Dermis blood vessel endothelial cell (primary cell): ENCODE measurements around the gene TGFBR3. TPM values are rescaled to one million over a fixed set of nuclear protein-coding genes. Genes with fewer than 3 reads are reported as not detected.

Experiments used
- DNase-seq: peaks from one replicate; pipeline ENCODE4 v3.0.0; 2010
- total RNA-seq: library from RNA; depleted of rRNA; stranded (reverse); fragments of >200 nt; gene quantifications from 2 replicates; pipeline ENCODE4 v1.2.3, GENCODE V29; 2014

The TGFBR3 gene
- 23.6 and 33.2 TPM in 2 replicates for total RNA-seq

- DNase-seq: peak; percentile 92
Measured at GRCh38 chr1:91885716-91886506, at the start of gene TGFBR3. Gene TGFBR3 (minus strand): TSS chr1:91886151. CDS start chr1:91861531, 24,620 bp downstream.

- peak; percentile 68 for DNase-seq
Measured at GRCh38 chr1:91929250-91929649, 43.3 kb upstream of the TGFBR3 start.

- no peak for DNase-seq
Measured at GRCh38 chr1:91928026-91928425, 42.1 kb upstream of the TGFBR3 start.

GRCh38 chr1:91925644-91926435 lies 39.9 kb upstream of the TGFBR3 start:
- no peak for DNase-seq

DNA sequence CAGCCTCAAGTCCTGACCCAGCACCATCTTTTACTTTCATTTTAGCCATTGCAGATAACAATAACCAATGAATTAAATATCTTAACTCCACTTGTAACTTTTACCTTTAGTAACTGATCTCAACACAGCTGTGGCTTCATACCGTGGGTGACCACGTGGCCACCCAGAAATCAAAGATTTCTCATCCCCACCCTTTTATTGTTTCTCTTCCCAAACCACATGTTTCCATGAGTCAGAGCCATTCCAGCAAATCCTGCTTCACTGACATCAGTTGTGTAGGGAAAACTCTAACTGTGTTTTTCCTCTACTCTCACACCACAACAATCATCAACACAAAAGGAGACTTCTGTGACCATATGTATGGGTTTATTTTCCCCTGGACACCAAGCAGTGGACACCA lies 38.2 kb upstream of the TGFBR3 start:
- DNase-seq: peak; percentile 67

- DNase-seq: no peak
Measured at GRCh38 chr1:91919962-91920361, 34.0 kb upstream of the TGFBR3 start.

GRCh38 chr1:91916811-91917460 lies 31.0 kb upstream of the TGFBR3 start:
- no peak for DNase-seq

DNA sequence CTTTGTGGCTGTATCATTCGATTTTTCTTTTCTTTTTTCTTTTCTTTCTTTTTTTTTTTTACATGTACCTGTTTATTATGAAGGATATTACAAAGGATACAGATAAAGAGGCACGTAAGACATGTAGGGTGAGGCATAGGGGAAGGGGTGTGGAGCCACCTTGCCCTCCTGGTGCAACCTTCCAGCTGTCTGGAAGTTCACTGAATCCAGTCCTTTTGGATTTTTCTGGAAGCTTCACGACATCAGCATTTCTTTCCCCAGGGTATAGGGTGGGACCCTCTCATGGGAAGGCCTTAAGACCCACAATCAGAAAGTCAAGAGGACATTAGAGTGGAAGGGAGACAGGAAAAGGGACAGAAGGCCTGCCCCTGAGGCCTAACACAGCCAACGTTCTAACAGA lies 30.1 kb upstream of the TGFBR3 start:
- no peak for DNase-seq

- peak; percentile 32 for DNase-seq
Measured at GRCh38 chr1:91913018-91913417, 27.1 kb upstream of the TGFBR3 start.

DNA sequence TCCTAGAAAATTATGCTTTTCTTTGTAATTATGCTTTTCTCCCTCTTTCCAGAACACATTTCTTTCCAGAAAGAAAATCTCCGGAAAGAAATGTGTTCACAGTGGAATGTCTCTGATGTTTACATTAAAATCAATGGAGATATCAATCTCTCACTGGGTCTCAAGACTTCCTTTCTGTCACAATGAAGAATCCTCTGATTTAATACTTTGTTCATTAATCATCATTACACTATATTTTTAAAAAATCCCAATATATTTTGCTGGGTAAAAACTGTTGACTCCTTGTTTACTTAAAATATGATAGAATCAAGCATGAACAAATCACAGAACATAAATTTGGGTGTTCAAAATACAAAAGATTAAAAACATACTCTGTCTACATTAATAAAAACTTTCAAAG lies 26.3 kb upstream of the TGFBR3 start:
- DNase-seq: peak; percentile 42

GRCh38 chr1:91901231-91901630 lies 15.3 kb upstream of the TGFBR3 start:
- DNase-seq: no peak

DNA sequence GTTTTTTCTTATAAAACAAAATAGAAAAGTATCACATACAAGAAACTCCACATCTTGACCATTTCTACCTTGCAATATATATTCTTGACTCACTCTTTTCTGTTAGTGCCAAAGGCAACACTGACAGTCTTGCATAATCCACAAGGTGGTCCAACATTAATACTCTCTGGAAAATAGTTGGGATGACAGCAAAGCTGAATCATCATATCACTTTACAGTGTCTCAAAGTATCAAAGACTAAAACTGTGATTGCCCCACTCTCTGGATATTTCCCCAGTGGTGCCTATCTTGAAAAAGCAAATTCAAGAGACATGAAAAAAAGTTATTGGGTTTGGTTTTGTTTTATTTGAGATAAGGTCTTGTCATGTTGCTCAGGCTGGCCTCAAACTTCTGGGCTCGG lies 14.6 kb upstream of the TGFBR3 start:
- DNase-seq: no peak

DNA sequence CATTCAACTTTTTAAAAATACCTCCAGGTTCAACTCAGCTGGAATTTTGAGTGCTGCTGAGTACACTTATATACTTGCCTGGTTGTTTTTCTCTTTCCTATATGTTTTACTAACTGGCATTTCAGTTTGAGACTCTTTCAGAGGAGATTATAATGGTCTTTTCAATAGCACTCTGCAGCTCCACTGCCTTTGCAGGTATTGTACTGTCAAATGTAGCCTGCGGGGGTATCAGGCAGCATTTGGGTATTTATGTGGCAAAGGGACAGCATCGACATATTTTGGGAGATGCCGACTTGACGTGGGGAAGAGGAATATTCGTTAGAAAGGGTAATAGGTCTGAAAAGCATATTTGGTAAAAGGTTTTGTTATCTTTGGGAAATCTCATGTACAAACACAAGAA lies 11.1 kb upstream of the TGFBR3 start:
- DNase-seq: no peak

GRCh38 chr1:91895832-91896556 lies 10.0 kb upstream of the TGFBR3 start:
- DNase-seq: no peak

DNA sequence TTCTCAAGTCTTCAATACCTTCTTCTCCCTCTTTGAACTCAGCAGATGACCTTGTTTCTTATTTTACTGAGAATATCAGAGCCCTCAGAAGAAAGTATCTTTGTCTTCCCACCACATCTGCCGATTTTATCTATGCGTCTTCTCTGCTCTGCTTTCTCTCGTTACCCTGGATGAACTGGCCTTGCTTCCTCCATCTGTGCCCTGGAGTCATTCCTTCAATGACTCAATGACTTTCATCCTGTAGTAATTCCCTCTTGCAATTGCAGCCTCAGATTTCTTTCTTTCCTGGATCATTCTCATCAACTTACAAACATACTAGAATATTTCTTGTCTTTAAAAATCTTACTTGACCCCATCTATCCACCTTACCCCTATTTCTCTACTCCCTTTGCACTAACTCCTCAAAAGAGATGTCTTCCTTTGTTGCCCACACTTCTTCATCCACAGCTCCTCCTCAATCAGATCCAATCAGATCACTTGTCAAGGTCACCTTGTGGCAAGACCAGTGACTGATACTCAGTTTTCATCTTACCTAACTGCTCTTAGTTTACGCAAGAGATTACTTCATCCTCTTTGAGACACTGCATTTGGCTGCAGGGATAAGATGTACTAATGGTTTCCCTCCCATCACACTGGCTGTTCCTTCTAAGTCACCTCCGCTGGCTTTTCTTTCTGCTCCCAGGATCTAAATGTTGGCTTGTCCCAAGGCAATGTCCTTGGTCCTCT lies 8.2 kb upstream of the TGFBR3 start:
- no peak for DNase-seq

- DNase-seq: peak; percentile 41
Measured at GRCh38 chr1:91891969-91892368, 6.0 kb upstream of the TGFBR3 start.

- DNase-seq: no peak
Measured at GRCh38 chr1:91891454-91891853, 5.5 kb upstream of the TGFBR3 start.

- DNase-seq: peak; percentile 67
Measured at GRCh38 chr1:91889717-91890459, 3.9 kb upstream of the TGFBR3 start.

DNA sequence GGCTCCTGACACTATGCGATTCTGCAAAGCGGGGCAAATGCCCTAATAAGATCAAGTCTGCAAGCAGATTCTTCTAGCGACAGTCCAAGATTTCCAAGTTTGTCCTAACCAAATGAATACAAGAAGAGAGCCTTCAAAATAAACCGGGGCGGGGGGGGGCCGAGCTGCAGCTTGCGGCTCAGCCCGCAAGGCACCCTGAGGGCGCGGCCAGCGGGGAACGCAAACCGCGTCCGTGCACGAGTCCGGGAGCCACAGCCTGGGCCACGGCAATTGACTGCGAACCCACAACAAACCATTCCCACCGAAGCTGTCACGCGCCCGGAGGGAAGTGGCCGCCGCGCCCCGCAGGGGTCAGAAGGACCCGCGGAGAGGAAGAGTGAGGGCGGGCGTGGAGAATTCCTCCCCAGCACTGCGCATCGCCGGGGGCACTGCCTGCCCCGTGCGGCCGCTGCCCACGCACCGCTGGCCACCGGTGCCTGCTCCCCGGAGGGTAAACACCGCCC lies 687 bp downstream of the TGFBR3 start:
- peak; percentile 43 for DNase-seq

DNA sequence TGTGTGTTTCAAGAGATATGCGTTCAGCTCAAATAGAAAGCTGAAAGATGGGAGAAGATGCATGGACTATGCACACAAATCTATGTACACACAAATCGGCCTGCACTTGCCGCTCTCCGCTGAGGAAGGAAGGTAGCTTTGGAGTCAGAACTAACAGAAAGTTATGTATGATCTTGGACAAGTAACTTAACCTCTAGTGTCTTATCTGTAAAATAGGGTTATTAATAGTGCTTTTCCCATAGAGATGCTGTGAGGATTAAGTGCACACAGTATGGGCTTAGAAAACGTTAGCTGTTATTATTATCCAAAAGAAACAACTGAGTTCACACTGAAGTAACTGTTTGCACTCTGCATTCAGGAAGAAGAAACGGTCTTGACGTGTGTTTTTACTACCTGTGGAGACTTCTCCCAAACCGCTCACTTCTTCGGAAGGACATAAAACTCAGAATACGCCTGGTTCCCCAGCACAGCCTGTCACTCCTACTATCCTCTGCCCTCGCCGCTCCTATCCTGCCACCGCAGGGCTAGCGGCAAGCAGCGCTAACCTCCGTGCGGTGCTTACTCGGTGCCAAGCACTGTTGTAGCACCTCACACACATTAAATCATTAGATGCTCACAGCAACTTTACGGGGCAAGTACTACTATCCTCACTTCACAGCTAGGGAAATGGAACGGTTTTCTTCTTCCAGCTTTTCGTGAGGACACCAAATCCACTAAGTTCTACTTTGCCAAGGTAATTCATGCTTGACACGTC lies 1.3 kb downstream of the TGFBR3 start:
- peak; percentile 57 for DNase-seq
